ENCODE data around the gene KIAA0930. TPM values are rescaled to one million over a fixed set of nuclear protein-coding genes. Genes with fewer than 3 reads are reported as not detected.

Gene KIAA0930
- total and polyA plus RNA-seq, 7 donors, result 13.2 to 51.1 (median 23.4) TPM

DNA sequence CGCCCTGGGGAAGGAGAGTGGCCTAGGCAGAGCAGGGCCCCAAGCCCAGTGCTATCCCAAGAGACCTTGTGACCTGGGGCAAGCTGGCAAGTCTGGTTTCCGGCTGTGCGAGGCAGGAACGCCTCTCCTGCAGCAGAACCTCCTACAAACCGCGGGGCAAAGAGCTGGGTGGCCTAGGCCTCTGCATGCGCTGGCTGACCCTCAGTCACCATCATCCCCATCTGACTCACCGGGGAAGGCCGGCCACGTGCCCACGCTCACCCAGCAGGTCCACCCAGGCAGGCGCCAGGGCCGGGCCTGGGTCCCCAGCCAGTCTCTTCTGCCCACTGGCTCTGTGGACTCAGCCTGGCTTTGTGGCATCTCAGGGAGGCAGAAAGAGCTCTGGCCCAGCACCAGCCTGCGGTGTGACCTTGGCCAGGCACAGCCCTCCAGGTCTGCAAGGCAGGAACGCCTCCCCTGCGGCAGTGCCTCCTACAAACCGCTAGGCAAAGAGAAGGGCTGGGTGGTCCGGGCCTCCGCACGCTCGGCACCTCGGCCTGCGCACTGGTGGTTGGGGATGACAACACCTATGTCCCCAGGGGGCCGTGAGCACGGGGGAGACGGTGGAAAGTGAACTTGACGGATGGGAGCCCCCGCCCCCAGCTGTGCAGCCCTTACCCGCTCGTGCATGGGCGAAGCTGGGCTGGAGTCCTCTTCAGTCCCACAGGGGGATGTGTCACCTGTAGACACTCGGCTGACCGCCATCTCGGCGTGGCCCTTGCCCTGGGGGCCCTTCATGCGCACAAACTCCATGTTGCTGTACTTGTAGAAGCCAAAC is 38.2 kb downstream of the KIAA0930 start:
- no peak overlapping the region for H3K27ac ChIP-seq
- WGBS, 3 donors, result 90 to 93% (median 92%) methylated on average over 35 to 36 of the region's 36 CpGs
- intact Hi-C loops (cut with DNase I), result no loop called here
- H3K36me3 ChIP-seq (ENCODE audit: insufficient read depth in 1 of 2, low read depth in 1 of 2), result peaks cover 0 to 73% of the 10 kb centered on the region in 2 donors
- H3K9me3 ChIP-seq, result no peaks in the 10 kb centered on the region
- no peaks in the 10 kb centered on the region for H3K4me1 ChIP-seq
- DNase-seq (peak in 1 of 2 donors; percentile 45), ATAC-seq (peak in 1 of 4 donors; percentile 10)
- no peak overlapping the region for H3K4me3 ChIP-seq
- no peaks in the 10 kb centered on the region for H3K27me3 ChIP-seq (ENCODE audit: insufficient read depth in 3 of 3, low read length in 2 of 3)
- no peak for TF ChIP-seq CTCF (IDR thresholded peaks at IDR 0.05)

DNA sequence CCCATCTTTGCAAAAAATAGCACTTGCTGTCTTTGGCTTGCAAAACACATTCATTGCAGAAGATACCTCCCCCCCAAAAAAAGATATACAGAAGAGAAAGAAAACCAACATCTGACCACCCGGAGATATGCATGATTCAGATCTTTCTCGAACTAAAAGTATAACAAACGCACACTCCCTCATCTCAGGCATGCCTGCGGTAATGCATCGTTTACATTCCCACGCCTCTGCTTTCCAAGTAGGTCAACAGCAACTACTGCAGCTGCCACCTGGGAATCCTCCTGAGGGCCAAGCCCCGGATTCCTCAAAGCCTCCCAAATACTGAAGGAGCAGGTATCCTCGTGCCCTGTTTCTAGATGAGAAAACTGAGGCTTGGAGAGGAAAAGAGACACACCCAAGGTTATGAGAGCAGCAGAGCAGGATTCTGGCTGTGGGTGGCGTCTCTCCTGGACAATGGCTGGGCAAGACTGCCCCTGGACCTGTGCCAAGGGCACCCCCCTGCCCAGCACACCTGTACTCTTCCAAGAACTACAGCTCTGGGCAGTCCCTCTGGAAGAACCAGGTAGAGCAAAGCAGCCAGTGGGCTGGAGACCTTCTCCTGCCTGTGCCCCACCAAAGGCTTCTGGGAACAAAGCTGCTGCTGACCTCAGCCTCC is 38.9 kb downstream of the KIAA0930 start:
- Histone ChIP-seq H3K4me1 (no peaks in the 10 kb centered on the region), H3K4me3 (no peak overlapping the region), H3K36me3 (ENCODE audit: insufficient read depth in 1 of 2, low read depth in 1 of 2) (peaks cover 0 to 80% of the 10 kb centered on the region in 2 donors), H3K9me3 (no peaks in the 10 kb centered on the region), H3K27ac (no peak overlapping the region), H3K27me3 (ENCODE audit: insufficient read depth in 3 of 3, low read length in 2 of 3) (no peaks in the 10 kb centered on the region)
- intact Hi-C loops (cut with DNase I), result no loop called here
- DNase-seq, result peak in 1 of 2 donors; percentile 35
- whole genome bisulfite sequencing, 3 donors, result 61 to 71% (median 68%) methylated on average over 9 of the region's 9 CpGs
- no peak for TF ChIP-seq CTCF (IDR thresholded peaks at IDR 0.05)
- peak in 1 of 4 donors; percentile 8 for ATAC-seq

GRCh38 chr22:45200860-45201511 is 39.7 kb downstream of the KIAA0930 start:
- H3K4me3 ChIP-seq, result no peak overlapping the region
- WGBS, 3 donors, result 93% methylated on average over 18 of the region's 18 CpGs
- DNase-seq, result peak in 1 of 2 donors; percentile 29
- H3K36me3 ChIP-seq (ENCODE audit: insufficient read depth in 1 of 2, low read depth in 1 of 2), result peaks cover 0 to 88% of the 10 kb centered on the region in 2 donors
- H3K27me3 ChIP-seq (ENCODE audit: insufficient read depth in 3 of 3, low read length in 2 of 3), result no peaks in the 10 kb centered on the region
- H3K27ac ChIP-seq, result no peak overlapping the region
- H3K9me3 ChIP-seq, result no peaks in the 10 kb centered on the region
- ATAC-seq, result no peak
- intact Hi-C loops (cut with DNase I), result no loop called here
- TF ChIP-seq CTCF (IDR thresholded peaks at IDR 0.05), result no peak
- H3K4me1 ChIP-seq, result no peaks in the 10 kb centered on the region

GRCh38 chr22:45200230-45200629 is 40.5 kb downstream of the KIAA0930 start:
- Histone ChIP-seq H3K27me3 (ENCODE audit: insufficient read depth in 3 of 3, low read length in 2 of 3) (no peaks in the 10 kb centered on the region), H3K36me3 (ENCODE audit: insufficient read depth in 1 of 2, low read depth in 1 of 2) (peaks cover 0 to 85% of the 10 kb centered on the region in 2 donors)
- no peak for TF ChIP-seq CTCF (IDR thresholded peaks at IDR 0.05)

More at GRCh38 chr22:45200230-45200629, 40.5 kb downstream of the KIAA0930 start:
- DNase-seq, result peak in 1 of 2 donors; percentile 33
- intact Hi-C loops (cut with DNase I), result no loop called here
- Histone ChIP-seq H3K4me3 (no peak overlapping the region), H3K4me1 (no peaks in the 10 kb centered on the region), H3K27ac (no peak overlapping the region), H3K9me3 (no peaks in the 10 kb centered on the region)
- 80 to 94% (median 90%) methylated on average over 9 of the region's 9 CpGs for WGBS, 3 donors
- ATAC-seq, result no peak

Data from psoas muscle (tissue), 8 donors.